Erythroblast (primary cell): ENCODE data around the gene TNFSF15.

Source experiments
- DNase-seq, 2 experiments: peaks; one replicate each; lab custom pipeline; 2025; lab: John Stamatoyannopoulos, UW
- GATA1 ChIP-seq: IDR thresholded peaks from 2 replicates; pipeline ENCODE4 v1.6.1; 2011; ENCODE audit warnings: low read depth, mild to moderate bottlenecking, control low read depth, low read length, moderate library complexity
- POLR2A ChIP-seq: IDR thresholded peaks from 2 replicates; pipeline ENCODE4 v1.6.1; 2011; ENCODE audit warnings: mild to moderate bottlenecking, low read length

Gene TNFSF15

DNA sequence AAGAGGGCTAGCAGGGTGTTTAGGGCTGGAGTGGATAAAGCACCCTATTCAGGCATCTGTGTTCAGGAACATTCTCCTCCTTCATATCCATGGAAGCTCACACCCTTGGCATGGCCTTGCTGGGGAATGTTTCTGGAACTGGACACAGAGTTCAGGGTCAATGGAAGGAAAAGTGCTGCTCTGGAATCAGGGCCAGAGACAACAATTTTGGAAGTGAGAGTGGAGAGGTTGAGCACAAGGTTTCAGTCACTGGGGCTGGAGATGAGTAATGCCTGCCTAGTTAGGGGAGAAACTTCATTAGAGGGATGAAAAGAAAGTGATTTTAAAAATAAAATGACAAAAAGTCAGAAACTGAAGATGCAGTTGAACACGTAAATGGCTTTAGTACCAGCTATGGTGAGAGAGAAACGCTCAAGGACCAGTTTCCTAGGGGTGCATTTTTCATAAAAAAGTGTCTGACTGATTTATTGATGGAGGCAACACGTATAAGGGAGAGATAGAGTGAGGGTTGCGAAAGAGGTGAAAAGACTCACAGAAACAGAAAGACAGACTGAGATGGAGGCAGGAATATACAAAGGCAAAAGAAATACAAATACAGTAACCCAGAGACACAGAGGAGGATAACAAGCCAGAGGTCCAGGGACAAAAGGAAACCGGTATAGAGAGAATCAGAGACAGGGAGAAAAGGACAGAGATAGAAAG, 8.0 kb upstream of the TNFSF15 start:
- DNase-seq: no peak
- no peak for TF ChIP-seq POLR2A
- no peak for TF ChIP-seq GATA1

DNA sequence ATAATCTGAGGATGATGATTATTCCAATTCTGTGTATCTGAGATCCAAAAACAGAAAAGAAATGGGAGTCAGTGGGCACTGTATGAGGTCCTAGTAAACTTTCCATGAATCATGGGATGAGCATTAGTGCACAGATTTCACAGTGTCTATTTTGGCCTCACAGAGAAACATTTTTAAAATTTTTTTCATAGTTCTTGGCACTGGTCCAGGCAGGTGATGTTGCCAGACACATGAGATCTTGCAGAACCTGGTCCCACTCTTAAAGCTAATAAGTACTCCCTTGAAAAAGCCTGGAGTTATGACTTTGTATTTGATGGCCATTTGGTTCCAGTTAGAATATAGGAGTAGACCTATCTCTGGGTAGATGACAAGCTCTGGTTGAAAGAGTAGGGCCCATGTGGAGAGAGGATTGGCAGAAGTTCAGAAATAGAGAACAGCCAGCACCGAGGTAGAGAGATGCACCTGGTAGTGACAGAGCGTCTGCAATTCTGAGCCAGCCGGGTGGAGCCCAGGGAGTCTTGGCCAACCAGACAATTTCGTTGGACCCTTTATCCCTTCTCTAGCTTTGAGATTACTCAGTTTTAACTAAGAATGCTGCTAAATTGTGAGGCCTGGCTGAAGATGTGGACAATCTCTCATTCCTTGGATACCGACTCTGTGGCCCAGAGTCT, 6.3 kb upstream of the TNFSF15 start:
- TF ChIP-seq GATA1 (no peak), POLR2A (no peak)
- DNase-seq: no peak

DNA sequence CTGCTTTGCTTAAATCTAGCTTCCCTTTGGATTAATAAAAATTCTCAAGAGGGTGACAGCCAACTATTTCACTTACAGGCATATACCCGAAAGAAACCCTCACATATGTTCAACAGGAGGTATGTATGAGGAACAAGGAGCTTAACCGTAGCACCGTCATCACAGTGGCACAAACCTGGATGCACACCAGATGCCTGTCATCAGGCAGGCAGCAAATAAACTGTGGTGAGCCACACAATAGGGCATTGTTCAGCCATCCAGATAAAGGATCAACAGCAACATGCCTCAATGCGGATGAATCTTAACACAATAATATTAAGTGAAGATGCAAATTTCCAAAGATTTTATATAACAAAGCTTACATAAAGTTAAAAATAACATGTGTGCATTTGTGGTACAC, 5.5 kb upstream of the TNFSF15 start:
- TF ChIP-seq GATA1 (no peak), POLR2A (no peak)
- DNase-seq: no peak

DNA sequence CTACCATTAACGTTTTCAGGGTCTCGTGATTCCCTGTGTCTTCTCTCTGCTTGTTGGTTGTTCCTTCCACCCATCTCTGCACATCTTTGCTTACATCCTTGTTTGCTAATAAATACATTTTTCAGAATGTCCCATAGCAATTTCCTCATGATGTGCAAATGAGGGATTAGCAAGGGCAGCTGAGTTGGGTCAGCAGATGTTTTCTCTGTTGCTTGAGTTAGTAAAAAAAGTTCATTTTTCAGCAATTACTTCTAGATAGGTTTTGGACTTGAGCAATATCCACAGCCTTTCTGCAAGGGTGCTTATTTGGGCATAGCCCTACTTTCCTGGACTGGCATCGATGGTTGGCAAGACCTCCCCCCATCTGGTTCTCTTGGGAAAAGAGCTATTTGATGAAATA, 4.8 kb upstream of the TNFSF15 start:
- TF ChIP-seq GATA1: no peak
- TF ChIP-seq POLR2A: no peak
- DNase-seq: no peak

DNA sequence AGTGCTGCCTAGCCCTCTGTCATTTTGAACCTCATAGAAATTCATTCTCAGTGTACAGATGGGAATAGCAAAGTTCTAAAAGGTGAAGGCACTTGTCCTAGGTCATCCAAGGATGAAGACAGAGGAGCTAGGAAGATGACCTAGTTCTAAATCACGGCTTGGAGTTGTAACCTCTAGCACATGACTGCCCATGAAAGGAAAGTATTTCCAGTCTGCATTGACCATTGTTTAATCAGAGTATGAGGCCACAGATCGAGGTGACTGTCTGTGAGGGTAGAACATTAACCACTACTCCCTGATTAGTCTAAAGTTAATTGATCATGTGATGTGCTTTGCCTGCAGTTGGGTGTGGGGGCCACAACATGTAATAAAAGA, 674 bp upstream of the TNFSF15 start:
- TF ChIP-seq POLR2A (no peak), GATA1 (no peak)
- no peak for DNase-seq

DNA sequence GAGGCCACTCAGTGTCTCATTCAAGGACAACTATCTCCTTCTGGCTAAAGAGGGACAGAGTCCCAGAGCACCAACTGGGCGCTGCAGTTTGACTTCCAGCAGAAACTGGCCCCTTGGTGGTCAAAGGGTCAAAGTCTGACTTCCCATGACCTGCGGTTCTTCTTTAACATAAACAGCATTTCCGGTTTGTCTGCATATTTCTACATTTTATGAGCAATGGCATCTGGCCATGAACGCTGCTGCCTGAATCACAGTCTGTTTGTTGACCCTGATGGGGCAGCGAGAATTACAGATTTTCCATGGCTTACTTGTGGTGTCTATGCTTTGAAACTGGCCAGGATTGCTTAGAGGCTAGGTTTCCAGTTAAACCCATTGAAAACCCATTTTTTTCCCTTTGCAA, 1.3 kb downstream of the TNFSF15 start:
- TF ChIP-seq POLR2A (no peak), GATA1 (no peak)
- DNase-seq: no peak

DNA sequence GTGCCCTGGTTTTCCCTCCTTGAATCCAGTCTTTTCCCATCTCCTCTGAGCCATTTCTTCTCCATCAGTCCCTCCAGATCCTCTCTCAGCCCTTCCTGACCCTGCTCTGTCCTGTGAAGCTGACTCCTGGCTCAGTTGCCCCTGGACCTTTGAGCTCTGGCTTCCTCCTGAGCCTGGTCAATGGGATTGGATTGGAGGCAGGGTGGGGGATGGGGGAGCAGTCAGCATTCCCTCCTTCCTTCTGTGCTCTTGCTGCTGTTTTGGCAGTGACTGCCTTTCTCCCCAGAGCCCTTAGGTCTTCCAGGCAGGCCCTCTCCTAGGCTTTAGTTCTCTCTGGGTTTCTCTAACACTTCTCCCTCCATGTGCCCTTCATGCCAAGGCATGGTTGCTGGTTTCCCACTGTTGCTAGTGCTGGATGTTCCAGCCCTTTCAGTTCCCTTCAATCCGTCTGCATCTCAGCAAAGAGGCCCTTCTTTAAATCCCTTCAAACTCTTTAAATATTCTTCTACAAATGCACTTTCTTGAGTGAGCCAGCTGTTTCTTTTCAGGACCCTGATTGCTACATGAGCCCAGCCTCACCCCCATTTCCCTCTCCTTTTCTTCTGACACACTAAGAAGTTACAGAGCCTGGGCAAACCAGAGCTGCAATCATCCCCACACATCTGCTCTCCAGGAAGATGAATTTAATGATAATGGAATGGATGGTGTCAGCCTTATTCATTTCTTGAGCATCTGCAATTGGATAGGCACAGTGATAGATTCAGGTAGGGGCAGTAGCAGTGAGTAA, 2.2 kb downstream of the TNFSF15 start:
- TF ChIP-seq POLR2A: no peak
- TF ChIP-seq GATA1: no peak
- DNase-seq: no peak

DNA sequence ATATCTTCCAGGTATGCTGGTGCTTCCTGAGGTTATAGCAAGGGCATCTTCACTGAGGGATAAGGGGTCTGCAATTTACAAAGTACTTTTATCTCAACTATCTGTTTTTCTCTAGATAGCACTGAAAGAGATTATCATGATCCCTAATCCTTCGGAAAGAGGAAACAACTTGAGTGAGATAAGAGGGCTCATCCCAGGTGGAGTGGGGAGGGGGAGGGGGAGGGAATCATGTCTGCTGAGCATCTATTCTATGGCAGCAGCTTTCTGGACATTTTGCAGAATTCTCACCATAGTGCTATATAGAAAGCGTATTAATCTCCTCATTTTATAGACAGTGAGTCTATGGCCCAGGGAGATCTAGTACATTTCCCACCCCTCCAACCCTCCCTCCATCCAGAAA, 5.9 kb downstream of the TNFSF15 start:
- TF ChIP-seq GATA1 (no peak), POLR2A (no peak)
- DNase-seq: no peak

DNA sequence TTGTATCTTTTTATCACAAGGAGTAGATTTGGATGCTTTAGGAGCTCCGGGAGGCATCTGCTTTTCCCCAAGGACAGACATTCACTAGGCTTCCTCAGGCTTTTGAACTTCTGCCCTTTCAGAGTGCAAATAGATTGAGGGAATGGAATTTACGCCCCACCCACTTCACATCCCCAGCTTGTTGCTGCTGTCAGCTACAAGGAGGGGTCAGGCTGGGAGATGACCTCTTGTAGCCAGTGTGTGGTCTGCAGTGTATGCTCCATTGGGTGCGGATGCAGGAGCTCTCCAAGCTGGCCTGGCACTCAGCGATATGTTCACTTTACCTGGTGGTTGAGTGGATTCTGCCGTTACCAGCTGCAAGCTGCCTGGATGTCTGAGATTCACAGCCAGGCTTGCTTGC, 6.4 kb downstream of the TNFSF15 start:
- DNase-seq: no peak
- TF ChIP-seq GATA1 (no peak), POLR2A (no peak)

DNA sequence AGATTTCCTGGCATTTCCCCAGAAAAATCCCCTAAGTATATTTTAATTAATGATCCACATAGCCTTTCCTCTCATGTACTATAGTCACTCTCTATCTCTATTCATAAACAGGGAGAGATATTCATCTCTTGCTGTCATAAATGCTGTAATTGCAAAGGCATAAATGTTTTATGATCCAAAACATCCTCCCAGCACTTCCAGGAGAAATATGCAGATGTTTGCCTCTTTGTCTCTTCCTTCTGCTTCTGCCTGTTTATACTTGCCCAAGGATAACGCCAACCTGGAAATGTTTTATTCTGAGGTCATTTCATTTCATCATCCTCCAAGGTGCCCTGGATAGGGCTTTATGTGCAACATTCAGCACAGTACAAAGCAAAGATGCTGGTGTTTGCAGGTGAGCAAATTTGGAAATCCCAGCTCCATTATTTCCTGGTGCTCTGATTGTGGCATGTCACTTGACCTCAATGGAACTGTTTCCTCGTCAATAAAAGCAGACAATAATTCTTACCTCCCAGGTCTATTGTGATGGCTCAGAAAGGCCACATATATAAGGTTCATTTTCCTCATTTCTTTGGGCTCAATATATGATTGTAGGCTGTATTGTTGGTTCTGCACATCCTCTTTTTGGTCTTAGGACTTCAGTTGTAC, 6.9 kb downstream of the TNFSF15 start:
- DNase-seq: no peak
- TF ChIP-seq POLR2A: no peak
- no peak for TF ChIP-seq GATA1

DNA sequence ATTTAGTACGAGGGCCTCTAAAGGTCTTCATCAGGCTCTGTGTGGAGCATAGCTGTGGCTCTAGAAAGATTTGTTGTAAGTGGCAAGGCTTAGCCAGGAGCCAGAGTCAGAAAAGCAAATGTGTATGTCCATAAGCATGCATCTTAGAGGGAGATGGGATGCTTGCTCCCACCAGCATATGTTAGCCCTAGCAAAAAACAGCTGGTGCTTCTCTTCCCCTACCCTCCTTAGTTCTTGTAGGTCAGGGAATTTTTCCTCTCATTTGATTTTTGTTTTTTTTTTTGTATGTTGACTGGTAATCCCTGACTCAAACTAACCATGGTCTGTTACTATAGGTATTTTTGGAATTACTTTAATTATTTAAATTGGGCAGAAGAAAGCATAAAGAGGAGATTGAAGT, 7.7 kb downstream of the TNFSF15 start:
- TF ChIP-seq POLR2A (no peak), GATA1 (no peak)
- DNase-seq: no peak

DNA sequence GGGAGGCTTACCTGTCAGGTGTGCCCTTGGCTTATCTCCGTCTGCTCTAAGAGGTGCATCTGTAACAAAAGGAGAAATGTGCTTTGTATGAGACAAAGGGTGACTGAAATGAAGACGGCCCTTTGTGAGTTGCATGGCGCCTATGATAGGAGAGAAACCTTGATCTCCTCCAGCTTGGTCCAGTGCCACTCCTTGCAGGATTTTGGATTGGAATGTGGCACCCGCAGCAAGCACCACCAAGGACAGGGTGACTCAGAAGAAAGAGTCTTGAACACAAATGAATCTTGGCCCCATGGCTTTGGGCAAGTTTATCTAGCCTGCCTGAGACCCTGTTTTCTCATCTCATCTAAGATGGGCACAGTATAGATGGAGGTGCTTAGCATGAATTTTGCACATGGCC, 13.4 kb downstream of the TNFSF15 start:
- TF ChIP-seq GATA1: no peak
- no peak for TF ChIP-seq POLR2A
- DNase-seq: no peak

DNA sequence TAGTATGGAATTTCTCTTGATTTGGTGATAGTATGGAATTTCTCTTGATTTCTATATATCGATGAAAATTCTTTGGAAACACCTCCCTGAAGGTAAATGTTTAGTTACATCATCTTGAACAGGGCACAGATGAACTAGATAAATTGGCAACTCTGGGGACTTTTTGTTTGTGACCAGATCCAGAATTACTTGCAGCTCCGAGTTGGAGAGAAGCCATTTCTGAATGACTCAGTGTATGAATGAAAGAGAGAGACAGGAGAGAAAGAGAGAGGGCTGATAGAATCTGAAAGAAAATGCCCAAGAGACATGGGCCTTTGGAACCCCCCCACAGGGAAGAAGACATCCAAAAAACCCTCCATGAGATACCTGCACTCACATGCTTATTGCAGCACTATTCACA, 14.1 kb downstream of the TNFSF15 start:
- DNase-seq: no peak
- no peak for TF ChIP-seq POLR2A
- TF ChIP-seq GATA1: no peak

DNA sequence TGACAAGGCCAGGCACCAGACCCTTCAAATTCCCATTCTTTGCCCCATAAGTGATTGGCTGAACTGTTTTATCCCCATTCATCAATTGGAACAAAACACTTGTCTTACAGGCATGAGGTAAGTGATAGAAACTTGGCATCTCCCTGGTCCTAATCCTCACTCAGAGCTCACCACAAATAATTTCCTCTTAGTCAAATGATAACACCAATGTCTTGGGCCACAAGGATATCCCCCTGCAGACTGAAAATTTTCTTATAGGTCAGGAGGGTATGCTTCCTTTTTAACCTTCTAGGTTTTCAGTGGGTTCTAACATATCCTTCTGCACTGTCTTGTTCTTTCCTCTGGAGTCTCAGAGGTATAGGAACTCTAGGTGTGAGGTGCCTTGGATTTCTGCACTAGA, 14.5 kb downstream of the TNFSF15 start:
- DNase-seq: no peak

More for the DNA sequence above, 14.5 kb downstream of the TNFSF15 start:
- no peak for TF ChIP-seq POLR2A
- TF ChIP-seq GATA1: no peak
